CD4-positive, CD25-positive, alpha-beta regulatory T cell (primary cell): Measurements from ENCODE around the gene RMI2. TPM values are rescaled to one million over a fixed set of nuclear protein-coding genes. Genes with fewer than 3 reads are reported as not detected.

Source experiments
- ATAC-seq, 2 donors: fragments of 150-1000 bp; cut with Tn5 transposase; one replicate each; pipeline ENCODE4 v1.10.0; 2021; ENCODE audit warnings: low read depth in 2 of 2, moderate number of reproducible peaks in 2 of 2, moderate library complexity in 1 of 2
- DNase-seq, 3 donors: peaks; one replicate each; pipeline versions ENCODE4 v3.0.0 to v3.0.0-alpha.2; 2012 to 2022; ENCODE audit warnings: mixed read lengths in 1 of 3
- H3K27ac ChIP-seq: one replicate; pipeline ENCODE4 v1.7.0; 2013; ENCODE audit warnings: mild to moderate bottlenecking, low read length; ENCODE audit not compliant: insufficient read depth, poor library complexity, severe bottlenecking
- H3K27me3 ChIP-seq: one replicate; pipeline ENCODE4 v1.7.0; 2013; ENCODE audit warnings: low read length; ENCODE audit not compliant: control insufficient read depth, insufficient read depth
- H3K36me3 ChIP-seq: one replicate; pipeline ENCODE4 v1.7.0; 2013; ENCODE audit warnings: mild to moderate bottlenecking, low read length, moderate library complexity; ENCODE audit not compliant: control insufficient read depth, insufficient read depth
- H3K4me1 ChIP-seq: 2 replicates; pipeline ENCODE4 v1.7.0; 2013; ENCODE audit warnings: mild to moderate bottlenecking, low read length; ENCODE audit not compliant: insufficient read depth, control insufficient read depth, poor library complexity, severe bottlenecking
- H3K4me3 ChIP-seq: one replicate; pipeline ENCODE4 v1.7.0; 2013; ENCODE audit warnings: low read depth, mild to moderate bottlenecking, low read length, moderate library complexity
- H3K9me3 ChIP-seq, 2 experiments: 1 replicate in 1 of 2; 2 replicates in 1 of 2; pipeline ENCODE4 v1.7.0; 2013; ENCODE audit warnings: low read length in 2 of 2, mild to moderate bottlenecking in 1 of 2, moderate library complexity in 1 of 2; ENCODE audit not compliant: control insufficient read depth in 2 of 2
- H3K27ac Mint-ChIP-seq, 3 donors: one replicate each; pipeline ENCODE4 v1.8.0; 2020 to 2022; ENCODE audit warnings: mild to moderate bottlenecking in 3 of 3, mixed read lengths in 3 of 3, moderate library complexity in 2 of 3
- H3K27me3 Mint-ChIP-seq: one replicate; pipeline ENCODE4 v1.8.0; 2022; ENCODE audit warnings: mild to moderate bottlenecking, mixed read lengths
- H3K36me3 Mint-ChIP-seq: one replicate; pipeline ENCODE4 v1.8.0; 2020; ENCODE audit warnings: mixed read lengths
- H3K4me1 Mint-ChIP-seq, 4 donors: one replicate each; pipeline ENCODE4 v1.8.0; 2020 to 2022; ENCODE audit warnings: mixed read lengths in 4 of 4, mild to moderate bottlenecking in 1 of 4
- H3K4me3 Mint-ChIP-seq, 4 donors: one replicate each; pipeline ENCODE4 v1.8.0; 2020 to 2022; ENCODE audit warnings: mild to moderate bottlenecking in 4 of 4, mixed read lengths in 4 of 4, moderate library complexity in 3 of 4
- H3K9me3 Mint-ChIP-seq, 7 donors: one replicate each; pipeline ENCODE4 v1.8.0; 2020 to 2022; ENCODE audit warnings: mixed read lengths in 7 of 7, mild to moderate bottlenecking in 3 of 7, moderate library complexity in 2 of 7
- polyA plus RNA-seq, 4 donors: library from polyadenylated mRNA; unstranded; fragments of 300-500 nt; fragmentation: Illumina TruSeq; gene quantifications; one replicate each; pipeline ENCODE4 v1.2.3, GENCODE V29; 2021
- total RNA-seq: library from RNA; stranded (reverse); gene quantifications from one replicate; pipeline ENCODE4 v1.2.3, GENCODE V29; 2022

Gene RMI2
- total and polyA plus RNA-seq, 5 donors from 2014 or later: 4.3 to 15.3 (median 9.6) TPM

DNA sequence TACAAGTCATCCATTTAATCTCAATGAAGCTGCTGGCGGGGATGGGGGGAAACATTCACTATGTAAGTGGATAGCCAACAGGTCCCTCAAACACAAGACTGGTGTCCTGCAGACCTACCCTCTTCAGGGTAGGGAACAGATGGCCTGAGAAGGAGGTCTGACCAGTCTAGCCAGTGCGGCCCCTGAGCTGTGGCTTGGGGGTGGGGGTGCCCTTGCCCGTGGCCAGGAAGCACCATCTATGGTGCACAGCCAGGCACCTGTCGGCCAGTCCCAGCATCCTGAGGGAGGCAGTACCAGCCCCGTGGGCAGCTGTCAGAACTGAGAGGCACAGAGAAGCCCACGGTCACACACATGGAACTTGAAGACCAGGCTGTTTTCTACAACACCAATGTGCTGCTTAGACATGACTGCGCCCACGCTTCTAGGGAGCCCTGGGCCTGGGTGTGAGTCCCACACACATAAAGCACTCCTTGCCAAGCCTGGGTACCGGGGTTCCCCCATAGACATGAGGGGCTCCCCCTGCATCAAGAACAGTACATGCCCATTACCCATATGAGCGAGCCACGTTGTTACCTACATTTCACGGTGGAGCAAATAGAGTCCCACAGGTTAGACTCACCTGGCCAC, 40.9 kb downstream of the RMI2 start:
- Mint-ChIP-seq H3K4me3 (no peak overlapping the region), H3K9me3 (no peaks in the 10 kb centered on the region), H3K4me1 (peaks cover 0 to 2% (median 0%) of the 10 kb centered on the region in 4 donors), H3K27me3 (no peaks in the 10 kb centered on the region), H3K27ac (no peak overlapping the region), H3K36me3 (peaks cover 14% of the 10 kb centered on the region)
- H3K4me3 ChIP-seq: no peak overlapping the region
- H3K27ac ChIP-seq: no peak overlapping the region
- H3K27me3 ChIP-seq: no peaks in the 10 kb centered on the region
- no peaks in the 10 kb centered on the region for H3K9me3 ChIP-seq
- H3K36me3 ChIP-seq: no peaks in the 10 kb centered on the region
- no peaks in the 10 kb centered on the region for H3K4me1 ChIP-seq
- DNase-seq (no peak), ATAC-seq (no peak)

GRCh38 chr16:11386791-11387546, 41.7 kb downstream of the RMI2 start:
- Mint-ChIP-seq H3K27me3 (no peaks in the 10 kb centered on the region), H3K36me3 (peaks cover 9% of the 10 kb centered on the region), H3K4me1 (no peaks in the 10 kb centered on the region), H3K4me3 (no peak overlapping the region), H3K9me3 (no peaks in the 10 kb centered on the region), H3K27ac (no peak overlapping the region)
- ATAC-seq: no peak
- H3K27ac ChIP-seq: no peak overlapping the region
- no peaks in the 10 kb centered on the region for H3K27me3 ChIP-seq
- H3K36me3 ChIP-seq: no peaks in the 10 kb centered on the region
- H3K4me1 ChIP-seq: no peaks in the 10 kb centered on the region
- H3K9me3 ChIP-seq: no peaks in the 10 kb centered on the region
- DNase-seq: no peak
- H3K4me3 ChIP-seq: no peak overlapping the region

- no peaks in the 10 kb centered on the region for H3K27me3 ChIP-seq
- no peak for ATAC-seq
- no peaks in the 10 kb centered on the region for H3K9me3 Mint-ChIP-seq
These were observed 43.8 kb downstream of the RMI2 start for GRCh38 chr16:11389083-11389482.

DNA sequence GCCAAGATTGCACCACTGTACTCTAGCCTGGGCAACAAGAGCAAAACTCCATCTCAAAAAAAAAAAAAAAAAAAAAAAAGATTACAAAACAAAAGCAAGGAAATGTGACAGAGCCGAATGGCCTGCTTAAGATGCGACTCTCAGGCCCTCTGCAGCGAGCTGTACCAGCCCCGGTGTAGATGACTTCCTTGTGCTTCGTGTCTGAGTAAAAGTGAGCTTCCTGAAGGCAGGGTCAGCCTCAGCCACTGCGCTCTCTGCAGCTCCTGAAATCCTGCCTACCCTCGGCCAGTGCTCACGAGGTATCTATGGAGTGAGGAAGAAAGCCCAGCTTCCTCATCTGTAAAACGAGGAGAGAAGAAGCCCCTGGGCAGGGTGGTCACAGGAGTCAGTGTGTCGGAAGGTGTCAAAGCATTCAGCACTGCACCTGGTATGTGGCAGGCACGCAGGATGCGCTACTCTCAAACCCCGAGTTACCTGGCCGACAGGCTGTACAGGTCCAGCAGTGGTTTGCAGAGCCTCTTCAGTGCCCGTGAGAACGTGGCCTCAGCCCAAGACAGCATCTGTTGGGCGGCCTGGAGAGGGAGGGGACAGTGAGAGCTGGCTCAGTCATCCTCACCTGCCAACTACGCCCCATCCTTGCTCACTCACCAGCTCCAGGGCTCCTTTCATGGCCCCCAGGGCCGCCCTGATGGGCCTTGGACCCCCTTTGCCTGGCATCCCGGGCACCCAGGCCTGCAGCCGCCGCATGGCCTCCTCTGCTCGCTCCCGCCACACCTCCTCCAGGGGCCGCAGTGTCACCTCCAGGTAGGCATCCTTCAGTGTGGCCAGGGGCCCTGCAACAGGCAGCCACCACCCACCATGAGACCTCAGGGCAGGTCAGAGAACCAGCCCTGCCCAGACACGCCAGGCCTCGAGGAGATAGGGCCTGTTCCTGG, 44.6 kb downstream of the RMI2 start:
- Histone ChIP-seq H3K27ac (no peak overlapping the region), H3K4me1 (no peaks in the 10 kb centered on the region), H3K4me3 (no peak overlapping the region), H3K36me3 (no peaks in the 10 kb centered on the region), H3K9me3 (no peaks in the 10 kb centered on the region), H3K27me3 (no peaks in the 10 kb centered on the region)
- Mint-ChIP-seq H3K9me3 (no peaks in the 10 kb centered on the region), H3K4me1 (no peaks in the 10 kb centered on the region), H3K27me3 (no peaks in the 10 kb centered on the region), H3K4me3 (no peak overlapping the region), H3K36me3 (peaks cover 3% of the 10 kb centered on the region), H3K27ac (peak overlapping the region in 2 of 3 donors; percentile 26 to 77)
- DNase-seq (peak in 1 of 3 donors; percentile 22), ATAC-seq (no peak)

More at GRCh38 chr16:11389083-11389482, 43.8 kb downstream of the RMI2 start:
- H3K27ac Mint-ChIP-seq: no peak overlapping the region
- no peaks in the 10 kb centered on the region for H3K4me1 Mint-ChIP-seq
- H3K27me3 Mint-ChIP-seq: no peaks in the 10 kb centered on the region
- Histone ChIP-seq H3K4me3 (no peak overlapping the region), H3K27ac (no peak overlapping the region), H3K36me3 (no peaks in the 10 kb centered on the region), H3K9me3 (no peaks in the 10 kb centered on the region), H3K4me1 (no peaks in the 10 kb centered on the region)
- H3K4me3 Mint-ChIP-seq: no peak overlapping the region
- peaks cover 3% of the 10 kb centered on the region for H3K36me3 Mint-ChIP-seq
- DNase-seq: no peak

GRCh38 chr16:11390573-11391495, 45.6 kb downstream of the RMI2 start:
- H3K4me1 Mint-ChIP-seq: no peaks in the 10 kb centered on the region
- H3K27me3 Mint-ChIP-seq: no peaks in the 10 kb centered on the region
- no peaks in the 10 kb centered on the region for H3K36me3 ChIP-seq
- DNase-seq: no peak
- H3K27ac Mint-ChIP-seq: peak overlapping the region in 1 of 3 donors; percentile 17
- H3K4me3 Mint-ChIP-seq: no peak overlapping the region
- ATAC-seq: no peak
- no peaks in the 10 kb centered on the region for H3K27me3 ChIP-seq
- H3K36me3 Mint-ChIP-seq: no peaks in the 10 kb centered on the region
- no peaks in the 10 kb centered on the region for H3K4me1 ChIP-seq
- no peaks in the 10 kb centered on the region for H3K9me3 ChIP-seq
- no peaks in the 10 kb centered on the region for H3K9me3 Mint-ChIP-seq
- H3K27ac ChIP-seq: no peak overlapping the region
- H3K4me3 ChIP-seq: no peak overlapping the region

DNA sequence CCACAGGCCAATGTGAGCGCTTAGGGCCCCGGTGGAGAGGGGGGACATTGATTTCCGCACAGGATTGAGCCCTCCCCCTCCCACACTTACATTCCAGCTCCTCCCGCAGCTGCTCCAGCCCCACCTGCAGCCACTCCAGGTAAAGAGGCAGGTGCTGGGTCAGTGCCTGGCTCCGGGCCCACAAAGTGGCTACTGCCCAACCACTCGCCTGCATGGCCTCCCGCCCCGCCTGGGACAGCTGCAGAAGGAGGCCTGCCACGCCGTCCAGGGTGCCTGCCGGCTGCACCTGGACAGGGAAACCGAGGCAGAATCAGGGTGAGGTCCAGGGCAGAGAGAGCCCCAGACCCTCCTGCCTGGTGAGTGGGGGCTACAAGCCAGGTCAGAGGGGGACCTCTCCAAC, 46.3 kb downstream of the RMI2 start:
- no peak for ATAC-seq
- Mint-ChIP-seq H3K9me3 (no peaks in the 10 kb centered on the region), H3K4me3 (no peak overlapping the region), H3K27ac (no peak overlapping the region), H3K4me1 (peaks cover 0 to 3% (median 0%) of the 10 kb centered on the region in 4 donors), H3K27me3 (no peaks in the 10 kb centered on the region), H3K36me3 (no peaks in the 10 kb centered on the region)
- Histone ChIP-seq H3K4me3 (no peak overlapping the region), H3K9me3 (no peaks in the 10 kb centered on the region), H3K36me3 (no peaks in the 10 kb centered on the region), H3K27ac (no peak overlapping the region), H3K4me1 (no peaks in the 10 kb centered on the region), H3K27me3 (no peaks in the 10 kb centered on the region)
- DNase-seq: no peak

DNA sequence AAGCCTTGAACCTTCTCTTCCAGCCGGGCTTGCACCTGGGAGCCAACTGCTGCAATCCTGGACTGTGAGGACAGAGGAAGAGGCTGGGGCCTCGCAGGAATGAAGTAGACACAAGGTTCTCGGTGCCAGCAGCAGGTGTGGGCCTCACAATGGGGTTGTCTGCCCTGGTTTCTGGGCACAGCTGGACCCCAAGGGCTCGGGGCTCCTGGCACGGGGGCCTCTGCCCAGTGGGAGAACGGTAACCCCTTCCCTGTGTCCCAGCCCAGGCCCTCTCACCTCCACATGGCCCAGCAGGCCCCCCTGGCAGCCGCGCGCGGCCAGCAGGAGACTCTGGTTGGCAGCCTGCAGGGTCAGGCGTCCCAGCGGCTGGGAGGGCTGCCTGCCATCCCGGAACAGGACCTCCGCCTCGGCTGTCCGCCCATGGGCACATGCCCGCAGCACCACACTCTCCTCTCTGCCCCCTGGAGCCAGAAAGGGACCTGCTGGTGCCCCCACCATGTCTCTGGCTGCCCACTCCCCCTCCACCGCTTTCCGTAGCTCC, 46.9 kb downstream of the RMI2 start:
- peaks cover 0 to 3% (median 0%) of the 10 kb centered on the region in 4 donors for H3K4me1 Mint-ChIP-seq
- H3K27ac Mint-ChIP-seq: no peak overlapping the region
- H3K36me3 ChIP-seq: no peaks in the 10 kb centered on the region
- no peaks in the 10 kb centered on the region for H3K9me3 ChIP-seq
- H3K36me3 Mint-ChIP-seq: no peaks in the 10 kb centered on the region
- no peaks in the 10 kb centered on the region for H3K27me3 ChIP-seq
- H3K4me3 Mint-ChIP-seq: no peak overlapping the region
- H3K9me3 Mint-ChIP-seq: no peaks in the 10 kb centered on the region
- no peak overlapping the region for H3K27ac ChIP-seq
- no peaks in the 10 kb centered on the region for H3K27me3 Mint-ChIP-seq
- no peaks in the 10 kb centered on the region for H3K4me1 ChIP-seq
- ATAC-seq (no peak), DNase-seq (no peak)
- no peak overlapping the region for H3K4me3 ChIP-seq
